ENCODE data around the gene FIBP. TPM values are rescaled to one million over a fixed set of nuclear protein-coding genes. Genes with fewer than 3 reads are reported as not detected.

FIBP gene
- total and polyA plus RNA-seq, 12 donors: 44.0 to 88.4 (median 49.9) TPM

DNA sequence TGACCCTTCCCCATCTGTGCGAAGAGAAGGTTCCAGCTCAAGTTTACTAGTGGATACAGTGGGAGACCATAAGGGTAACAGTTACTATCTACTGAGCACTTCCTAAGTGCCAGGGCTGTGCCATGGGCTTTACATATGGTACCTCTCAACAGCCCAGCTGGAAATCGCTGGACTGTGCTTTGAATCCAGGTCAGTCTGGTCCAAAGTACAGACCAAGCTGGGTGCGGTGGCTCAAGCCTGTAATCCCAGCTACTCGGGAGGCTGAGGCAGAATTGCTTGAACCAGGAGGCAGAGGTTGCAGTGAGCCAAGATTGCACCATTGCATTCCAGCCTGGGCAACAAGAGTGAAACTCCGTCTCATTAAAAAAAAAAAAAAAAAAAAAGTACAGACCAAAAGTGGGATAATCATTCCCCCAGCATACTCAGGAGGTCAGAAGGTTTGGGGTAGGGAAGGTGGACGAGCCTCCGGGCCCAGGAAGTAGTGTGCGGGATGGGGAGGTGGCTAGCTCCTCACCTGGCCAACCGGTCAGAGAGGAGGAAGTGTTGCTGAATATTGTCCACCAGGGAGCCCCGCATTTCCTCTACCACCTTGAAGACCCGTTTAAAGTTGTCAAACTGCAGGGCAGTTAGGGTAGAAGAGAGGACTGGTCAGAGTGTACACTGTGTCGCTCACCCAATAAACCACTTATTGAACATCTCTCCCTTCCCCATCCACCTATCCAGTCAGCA lies 2.3 kb downstream of the FIBP start:
- Histone ChIP-seq H3K4me3 (no peak overlapping the region), H3K27me3 (no peaks in the 10 kb centered on the region), H3K27ac (peak overlapping the region in 1 of 10 donors; percentile 96), H3K4me1 (peaks cover 14 to 46% (median 35%) of the 10 kb centered on the region in 9 donors), H3K36me3 (peaks cover 0 to 55% (median 19%) of the 10 kb centered on the region in 9 donors), H3K9me3 (no peaks in the 10 kb centered on the region)
- intact Hi-C loops (cut with DNase I): loop anchor here in 7 of 10 donors (2.0 to 10.0 kb wide), 4 partner anchors 76 to 171 kb away; partner anchors contain the start of genes SART1 (in 6 of the 7) and KAT5 (in 1 of the 7)
- no peak for DNase-seq
- TF ChIP-seq, protein P1, sequence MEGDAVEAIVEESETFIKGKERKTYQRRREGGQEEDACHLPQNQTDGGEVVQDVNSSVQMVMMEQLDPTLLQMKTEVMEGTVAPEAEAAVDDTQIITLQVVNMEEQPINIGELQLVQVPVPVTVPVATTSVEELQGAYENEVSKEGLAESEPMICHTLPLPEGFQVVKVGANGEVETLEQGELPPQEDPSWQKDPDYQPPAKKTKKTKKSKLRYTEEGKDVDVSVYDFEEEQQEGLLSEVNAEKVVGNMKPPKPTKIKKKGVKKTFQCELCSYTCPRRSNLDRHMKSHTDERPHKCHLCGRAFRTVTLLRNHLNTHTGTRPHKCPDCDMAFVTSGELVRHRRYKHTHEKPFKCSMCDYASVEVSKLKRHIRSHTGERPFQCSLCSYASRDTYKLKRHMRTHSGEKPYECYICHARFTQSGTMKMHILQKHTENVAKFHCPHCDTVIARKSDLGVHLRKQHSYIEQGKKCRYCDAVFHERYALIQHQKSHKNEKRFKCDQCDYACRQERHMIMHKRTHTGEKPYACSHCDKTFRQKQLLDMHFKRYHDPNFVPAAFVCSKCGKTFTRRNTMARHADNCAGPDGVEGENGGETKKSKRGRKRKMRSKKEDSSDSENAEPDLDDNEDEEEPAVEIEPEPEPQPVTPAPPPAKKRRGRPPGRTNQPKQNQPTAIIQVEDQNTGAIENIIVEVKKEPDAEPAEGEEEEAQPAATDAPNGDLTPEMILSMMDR (IDR thresholded peaks at IDR 0.05): no peak
- ATAC-seq: no peak
- 92 to 94% methylated on average over 12 of the region's 12 CpGs for WGBS, 2 donors

DNA sequence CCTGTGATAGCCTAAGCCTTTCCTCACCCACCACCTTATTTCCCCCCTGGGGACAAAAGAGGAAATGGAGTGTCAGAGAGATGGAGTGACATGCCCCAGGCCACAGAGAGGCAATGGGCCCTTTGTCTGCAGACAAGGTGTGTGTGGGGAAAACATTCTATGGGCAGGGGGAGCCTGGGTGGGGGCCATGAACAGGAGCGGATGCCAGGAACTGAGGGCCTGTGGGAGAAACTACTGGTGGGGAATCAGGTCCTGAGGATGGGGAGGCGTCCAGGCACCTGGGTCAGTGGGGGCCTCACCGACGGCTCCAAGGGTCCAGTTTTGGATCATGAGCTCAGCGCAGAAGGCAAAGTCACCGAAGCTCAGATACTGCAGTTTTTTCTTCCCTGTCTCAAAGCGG lies 3.0 kb downstream of the FIBP start:
- ATAC-seq (no peak), DNase-seq (no peak)
- TF ChIP-seq, protein P1 (IDR thresholded peaks at IDR 0.05): no peak
- 91 to 93% methylated on average over 7 of the region's 7 CpGs for WGBS, 2 donors
- Histone ChIP-seq H3K9me3 (no peaks in the 10 kb centered on the region), H3K4me3 (no peak overlapping the region), H3K27ac (peak overlapping the region in 2 of 10 donors; percentile 23 to 31), H3K27me3 (no peaks in the 10 kb centered on the region), H3K4me1 (peaks cover 14 to 45% (median 35%) of the 10 kb centered on the region in 9 donors), H3K36me3 (peaks cover 0 to 55% (median 19%) of the 10 kb centered on the region in 9 donors)
- intact Hi-C loops (cut with DNase I): loop anchor here in 7 of 10 donors (2.0 to 10.0 kb wide), 4 partner anchors 77 to 170 kb away; partner anchors contain the start of genes SART1 (in 6 of the 7) and KAT5 (in 1 of the 7)

DNA sequence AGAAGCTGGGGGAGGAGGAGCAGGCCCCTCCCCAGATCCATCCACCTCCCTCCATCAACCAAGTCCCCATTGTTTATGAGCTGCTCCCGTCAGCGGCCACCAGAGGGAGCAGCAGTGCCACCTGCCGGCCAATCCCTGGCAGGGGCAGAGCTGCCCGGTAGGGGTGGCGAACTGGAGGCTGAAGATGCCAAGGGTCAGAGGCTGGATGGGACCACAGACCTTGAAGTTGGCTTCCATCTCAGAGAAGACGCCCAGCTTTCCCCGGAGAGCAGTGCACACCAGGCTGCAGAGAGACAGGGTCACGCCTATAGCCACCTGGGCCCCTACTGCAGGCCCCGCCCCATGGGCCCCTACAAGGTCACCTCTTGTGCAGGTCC lies 3.6 kb downstream of the FIBP start:
- intact Hi-C loops (cut with DNase I): loop anchor here (1.0 to 10.0 kb wide), 6 partner anchors 78 to 170 kb away; partner anchors contain the start of genes SART1 (in 6 of the 10) and KAT5 (in 1 of the 10)
- TF ChIP-seq, protein P1 (IDR thresholded peaks at IDR 0.05): peak; percentile 97 to 100 (median 98)
- Histone ChIP-seq H3K4me1 (peaks cover 8 to 41% (median 30%) of the 10 kb centered on the region in 9 donors), H3K27ac (peak overlapping the region in 2 of 10 donors; percentile 23 to 31), H3K4me3 (no peak overlapping the region), H3K9me3 (no peaks in the 10 kb centered on the region), H3K36me3 (peaks cover 0 to 55% (median 19%) of the 10 kb centered on the region in 9 donors), H3K27me3 (no peaks in the 10 kb centered on the region)
- 23 to 24% methylated on average over 9 of the region's 9 CpGs for WGBS, 2 donors
- DNase-seq (peak; percentile 68 to 83), ATAC-seq (peak in 2 of 8 donors; percentile 20 to 25)

DNA sequence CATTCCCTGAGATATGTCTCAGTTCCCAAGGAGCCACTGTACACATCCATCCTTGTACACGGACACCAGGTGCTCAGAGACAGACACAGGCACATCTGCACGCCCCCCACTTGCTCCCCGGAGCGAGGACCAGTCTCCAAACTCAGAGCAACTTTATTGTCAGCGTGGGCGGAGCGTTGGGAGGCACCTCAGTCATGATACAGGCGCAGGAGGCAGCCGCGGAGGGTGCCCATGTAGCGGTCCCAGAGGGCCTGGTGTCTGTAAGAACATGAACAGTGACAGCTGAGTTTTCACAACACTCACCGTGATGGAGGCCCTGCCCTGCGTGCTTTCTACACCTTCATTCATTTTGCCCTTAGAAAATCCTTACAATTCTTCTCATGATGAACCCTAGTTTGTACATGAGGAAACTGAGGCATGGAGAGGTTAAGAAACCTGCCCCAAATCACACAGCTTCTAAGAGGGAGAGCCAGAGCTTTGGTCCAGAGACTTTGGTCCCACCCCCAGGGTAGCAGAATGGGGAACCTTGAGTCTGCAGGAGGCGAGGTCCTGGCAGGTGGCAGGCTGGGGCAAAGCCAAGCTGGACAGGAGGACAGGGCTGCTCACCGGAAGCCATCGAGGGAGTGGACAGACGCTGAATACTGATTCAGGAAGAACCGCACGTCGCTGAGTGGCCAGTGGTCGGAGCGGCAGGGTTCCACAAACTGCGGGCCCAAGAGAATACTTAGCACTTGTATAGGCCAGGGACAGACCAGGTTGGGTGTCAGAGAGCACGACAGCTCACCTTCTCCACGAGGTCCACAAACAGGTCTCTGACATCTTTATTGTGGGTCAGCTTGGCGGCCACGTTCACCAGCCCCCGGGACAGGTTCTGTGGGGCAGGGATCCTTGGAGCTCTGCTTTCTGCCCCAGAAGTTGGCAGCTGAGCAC lies 4.2 kb downstream of the FIBP start:
- Histone ChIP-seq H3K27ac (no peak overlapping the region), H3K4me1 (peaks cover 5 to 38% (median 23%) of the 10 kb centered on the region in 9 donors), H3K27me3 (no peaks in the 10 kb centered on the region), H3K4me3 (no peak overlapping the region), H3K9me3 (no peaks in the 10 kb centered on the region), H3K36me3 (peaks cover 0 to 55% (median 19%) of the 10 kb centered on the region in 9 donors)
- intact Hi-C loops (cut with DNase I): loop anchor here in 9 of 10 donors (1.0 to 10.0 kb wide), 5 partner anchors 98 to 169 kb away; partner anchors contain the start of gene KAT5 (in 1 of the 9)
- 81 to 83% methylated on average over 28 of the region's 28 CpGs for WGBS, 2 donors
- DNase-seq: no peak
- no peak for ATAC-seq
- TF ChIP-seq, protein P1 (IDR thresholded peaks at IDR 0.05): no peak
